ENCODE measurements around the gene ZXDC. TPM values are rescaled to one million over a fixed set of nuclear protein-coding genes. Genes with fewer than 3 reads are reported as not detected.

ZXDC gene
- total RNA-seq, 1 experiment from 2014 or later: 27.2 TPM

GRCh38 chr3:126408099-126408498, 67.6 kb downstream of the ZXDC start:
- DNase-seq: peak; percentile 6
- H3K36me3 ChIP-seq (replicated peaks; ENCODE audit: control insufficient read depth, insufficient read depth, low read length): no peaks in the 10 kb centered on the region
- H3K27me3 ChIP-seq (ENCODE audit: control insufficient read depth, insufficient read depth, low read length): no peaks in the 10 kb centered on the region
- H3K4me3 ChIP-seq (ENCODE audit: insufficient read depth, low read depth, low read length): no peak overlapping the region

GRCh38 chr3:126407412-126408044, 68.2 kb downstream of the ZXDC start:
- no peak overlapping the region for H3K4me3 ChIP-seq (ENCODE audit: insufficient read depth, low read depth, low read length)
- peak; percentile 38 for DNase-seq
- H3K36me3 ChIP-seq (replicated peaks; ENCODE audit: control insufficient read depth, insufficient read depth, low read length): no peaks in the 10 kb centered on the region
- no peaks in the 10 kb centered on the region for H3K27me3 ChIP-seq (ENCODE audit: control insufficient read depth, insufficient read depth, low read length)

- DNase-seq: peak; percentile 33
- H3K27me3 ChIP-seq (ENCODE audit: control insufficient read depth, insufficient read depth, low read length): no peaks in the 10 kb centered on the region
Measured at GRCh38 chr3:126406389-126407296, 69.0 kb downstream of the ZXDC start.

GRCh38 chr3:126402666-126403302, 72.9 kb downstream of the ZXDC start:
- Histone ChIP-seq H3K36me3 (replicated peaks; ENCODE audit: control insufficient read depth, insufficient read depth, low read length) (no peaks in the 10 kb centered on the region), H3K4me3 (ENCODE audit: insufficient read depth, low read depth, low read length) (no peak overlapping the region), H3K27me3 (ENCODE audit: control insufficient read depth, insufficient read depth, low read length) (no peaks in the 10 kb centered on the region)
- no peak for DNase-seq

More at GRCh38 chr3:126406389-126407296, 69.0 kb downstream of the ZXDC start:
- H3K4me3 ChIP-seq (ENCODE audit: insufficient read depth, low read depth, low read length): no peak overlapping the region
- H3K36me3 ChIP-seq (replicated peaks; ENCODE audit: control insufficient read depth, insufficient read depth, low read length): no peaks in the 10 kb centered on the region

- H3K4me3 ChIP-seq (ENCODE audit: insufficient read depth, low read depth, low read length): no peak overlapping the region
- H3K36me3 ChIP-seq (replicated peaks; ENCODE audit: control insufficient read depth, insufficient read depth, low read length): no peaks in the 10 kb centered on the region
- H3K27me3 ChIP-seq (ENCODE audit: control insufficient read depth, insufficient read depth, low read length): no peaks in the 10 kb centered on the region
- DNase-seq: no peak
Measured at GRCh38 chr3:126402178-126402577, 73.5 kb downstream of the ZXDC start.

GRCh38 chr3:126401611-126402160, 74.0 kb downstream of the ZXDC start:
- no peak overlapping the region for H3K4me3 ChIP-seq (ENCODE audit: insufficient read depth, low read depth, low read length)
- no peaks in the 10 kb centered on the region for H3K27me3 ChIP-seq (ENCODE audit: control insufficient read depth, insufficient read depth, low read length)
- no peak for DNase-seq
- H3K36me3 ChIP-seq (replicated peaks; ENCODE audit: control insufficient read depth, insufficient read depth, low read length): no peaks in the 10 kb centered on the region

- no peak for DNase-seq
- no peak overlapping the region for H3K4me3 ChIP-seq (ENCODE audit: insufficient read depth, low read depth, low read length)
- H3K27me3 ChIP-seq (ENCODE audit: control insufficient read depth, insufficient read depth, low read length): peaks cover 5% of the 10 kb centered on the region; the same call in 1 of the 2 replicates
- H3K36me3 ChIP-seq (replicated peaks; ENCODE audit: control insufficient read depth, insufficient read depth, low read length): no peaks in the 10 kb centered on the region
Measured at GRCh38 chr3:126399756-126400155, 75.9 kb downstream of the ZXDC start.

GRCh38 chr3:126399351-126399735, 76.3 kb downstream of the ZXDC start:
- Histone ChIP-seq H3K36me3 (replicated peaks; ENCODE audit: control insufficient read depth, insufficient read depth, low read length) (no peaks in the 10 kb centered on the region), H3K27me3 (ENCODE audit: control insufficient read depth, insufficient read depth, low read length) (peaks cover 8% of the 10 kb centered on the region), H3K4me3 (ENCODE audit: insufficient read depth, low read depth, low read length) (no peak overlapping the region)
- no peak for DNase-seq

GRCh38 chr3:126398423-126399350, 77.0 kb downstream of the ZXDC start:
- no peak for DNase-seq
- H3K27me3 ChIP-seq (ENCODE audit: control insufficient read depth, insufficient read depth, low read length): peaks cover 14% of the 10 kb centered on the region
- no peak overlapping the region for H3K4me3 ChIP-seq (ENCODE audit: insufficient read depth, low read depth, low read length)
- H3K36me3 ChIP-seq (replicated peaks; ENCODE audit: control insufficient read depth, insufficient read depth, low read length): no peaks in the 10 kb centered on the region

- DNase-seq: no peak
- peaks cover 19% of the 10 kb centered on the region for H3K27me3 ChIP-seq (ENCODE audit: control insufficient read depth, insufficient read depth, low read length)
- no peaks in the 10 kb centered on the region for H3K36me3 ChIP-seq (replicated peaks; ENCODE audit: control insufficient read depth, insufficient read depth, low read length)
- H3K4me3 ChIP-seq (ENCODE audit: insufficient read depth, low read depth, low read length): no peak overlapping the region
Measured at GRCh38 chr3:126397610-126398422, 77.9 kb downstream of the ZXDC start.

- DNase-seq: no peak
- no peaks in the 10 kb centered on the region for H3K36me3 ChIP-seq (replicated peaks; ENCODE audit: control insufficient read depth, insufficient read depth, low read length)
- H3K27me3 ChIP-seq (ENCODE audit: control insufficient read depth, insufficient read depth, low read length): peaks cover 19% of the 10 kb centered on the region
- H3K4me3 ChIP-seq (ENCODE audit: insufficient read depth, low read depth, low read length): no peak overlapping the region
Measured at GRCh38 chr3:126396536-126396935, 79.2 kb downstream of the ZXDC start.

GRCh38 chr3:126395846-126396513, 79.7 kb downstream of the ZXDC start:
- DNase-seq: no peak
- Histone ChIP-seq H3K4me3 (ENCODE audit: insufficient read depth, low read depth, low read length) (no peak overlapping the region), H3K36me3 (replicated peaks; ENCODE audit: control insufficient read depth, insufficient read depth, low read length) (no peaks in the 10 kb centered on the region), H3K27me3 (ENCODE audit: control insufficient read depth, insufficient read depth, low read length) (peaks cover 19% of the 10 kb centered on the region)

- DNase-seq: no peak
- Histone ChIP-seq H3K4me3 (ENCODE audit: insufficient read depth, low read depth, low read length) (no peak overlapping the region), H3K27me3 (ENCODE audit: control insufficient read depth, insufficient read depth, low read length) (peaks cover 19% of the 10 kb centered on the region), H3K36me3 (replicated peaks; ENCODE audit: control insufficient read depth, insufficient read depth, low read length) (no peaks in the 10 kb centered on the region)
Measured at GRCh38 chr3:126394977-126395321, 80.7 kb downstream of the ZXDC start.
